ENCODE results near the gene TMEM126A.
A peak's percentile ranks its signal among the peaks of the same experiment; 100 is the strongest.
"Not testable (repeated sequence)": the region's sequence is repeated elsewhere in the genome, so short reads cannot be mapped to it uniquely, and the experiment has no call there.

The TMEM126A gene

GRCh38 chr11:85661972-85662664 lies 14.4 kb downstream of the TMEM126A start:
- no peak for DNase-seq

- DNase-seq, result no peak
Measured at GRCh38 chr11:85663080-85663752, 15.4 kb downstream of the TMEM126A start.

- peak in 1 of 2 experiments; percentile 27 for DNase-seq
Measured at GRCh38 chr11:85663753-85664614, 16.2 kb downstream of the TMEM126A start.

GRCh38 chr11:85664615-85665481 lies 17.1 kb downstream of the TMEM126A start, which contains the start of gene CREBZF:
Gene CREBZF, minus strand, starts transcription at chr11:85665129. Its CDS starts 254 bp downstream, at chr11:85664875.
- peak; percentile 85 to 93 for DNase-seq

GRCh38 chr11:85665733-85666132 lies 18.0 kb downstream of the TMEM126A start:
- DNase-seq, result peak; percentile 20 to 25

- DNase-seq, result no peak
Measured at GRCh38 chr11:85666687-85667086, 18.9 kb downstream of the TMEM126A start.

- DNase-seq, result no peak
Measured at GRCh38 chr11:85668157-85668556, 20.4 kb downstream of the TMEM126A start.

- DNase-seq, result not testable (repeated sequence)
Measured at GRCh38 chr11:85670949-85671663, 23.3 kb downstream of the TMEM126A start.

GRCh38 chr11:85672105-85672902 lies 24.5 kb downstream of the TMEM126A start:
- DNase-seq, result no peak

- no peak for DNase-seq
Measured at GRCh38 chr11:85673393-85673792, 25.6 kb downstream of the TMEM126A start.

GRCh38 chr11:85679576-85679975 lies 31.8 kb downstream of the TMEM126A start:
- no peak for DNase-seq

- no peak for DNase-seq
Measured at GRCh38 chr11:85680897-85681296, 33.1 kb downstream of the TMEM126A start.

- peak; percentile 61 to 66 for DNase-seq
Measured at GRCh38 chr11:85682330-85683305, 34.9 kb downstream of the TMEM126A start.

- DNase-seq, result no peak
Measured at GRCh38 chr11:85685125-85685819, 37.5 kb downstream of the TMEM126A start.

GRCh38 chr11:85685820-85686459 lies 38.2 kb downstream of the TMEM126A start, which contains the start of gene CCDC89:
Gene CCDC89, minus strand, starts transcription at chr11:85686195. Its CDS starts 65 bp downstream, at chr11:85686130.
- DNase-seq, result no peak

- DNase-seq, result no peak
Measured at GRCh38 chr11:85694385-85694980, 46.7 kb downstream of the TMEM126A start.

- DNase-seq, result no peak
Measured at GRCh38 chr11:85695546-85695945, 47.8 kb downstream of the TMEM126A start.

- no peak for DNase-seq
Measured at GRCh38 chr11:85697747-85698146, 50.0 kb downstream of the TMEM126A start.
